HG03457 (cell line): ENCODE measurements around the gene ODC1.

Source experiments
- ATAC-seq: cut with Tn5 transposase; IDR thresholded peaks from one replicate; pipeline ENCODE4 v1.9.1; 2021; ENCODE audit warnings: moderate number of reproducible peaks; ENCODE audit not compliant: unreplicated experiment

ODC1 gene

GRCh38 chr2:10435820-10436204 is 12.3 kb downstream of the ODC1 start:
- no peak for ATAC-seq

- ATAC-seq: no peak
Observed at GRCh38 chr2:10434886-10435819, 13.0 kb downstream of the ODC1 start.

- ATAC-seq: no peak
Observed at GRCh38 chr2:10433947-10434885, 13.9 kb downstream of the ODC1 start.

- no peak for ATAC-seq
Observed at GRCh38 chr2:10433264-10433946, 14.7 kb downstream of the ODC1 start.

- ATAC-seq: no peak
Observed at GRCh38 chr2:10432311-10433181, 15.6 kb downstream of the ODC1 start.

- no peak for ATAC-seq
Observed at GRCh38 chr2:10431797-10432196, 16.3 kb downstream of the ODC1 start.

- ATAC-seq: no peak
Observed at GRCh38 chr2:10430886-10431622, 17.1 kb downstream of the ODC1 start.

GRCh38 chr2:10428924-10429323 is 19.2 kb downstream of the ODC1 start:
- no peak for ATAC-seq

- no peak for ATAC-seq
Observed at GRCh38 chr2:10428355-10428754, 19.8 kb downstream of the ODC1 start.

GRCh38 chr2:10427618-10427949 is 20.5 kb downstream of the ODC1 start:
- ATAC-seq: no peak

- no peak for ATAC-seq
Observed at GRCh38 chr2:10426726-10427617, 21.2 kb downstream of the ODC1 start.

- no peak for ATAC-seq
Observed at GRCh38 chr2:10425699-10426098, 22.4 kb downstream of the ODC1 start.

GRCh38 chr2:10424916-10425505 is 23.1 kb downstream of the ODC1 start:
- no peak for ATAC-seq

GRCh38 chr2:10424051-10424450 is 24.1 kb downstream of the ODC1 start:
- no peak for ATAC-seq

GRCh38 chr2:10423400-10423774 is 24.7 kb downstream of the ODC1 start:
- ATAC-seq: no peak

GRCh38 chr2:10422732-10423399 is 25.3 kb downstream of the ODC1 start:
- ATAC-seq: no peak

GRCh38 chr2:10422251-10422650 is 25.9 kb downstream of the ODC1 start:
- no peak for ATAC-seq
